Measurements from ENCODE around the gene LAMP1. TPM values are rescaled to one million over a fixed set of nuclear protein-coding genes. Genes with fewer than 3 reads are reported as not detected.

LAMP1 gene
- total RNA-seq, 1 donor from 2014 or later, result 152 TPM

- no peak for DNase-seq (ENCODE audit: extremely low spot score, unreplicated experiment)
- no peak for TF ChIP-seq CTCF (conservative IDR thresholded peaks at IDR 0.05)
- H3K36me3 Mint-ChIP-seq, result peaks cover 17% of the 10 kb centered on the region
- no peak overlapping the region for H3K4me3 Mint-ChIP-seq
- no peak overlapping the region for H3K27ac Mint-ChIP-seq
- H3K9me3 Mint-ChIP-seq, result no peaks in the 10 kb centered on the region
- H3K4me1 Mint-ChIP-seq (ENCODE audit: unreplicated experiment), result no peaks in the 10 kb centered on the region
- no peaks in the 10 kb centered on the region for H3K27me3 Mint-ChIP-seq
Measured at GRCh38 chr13:113349491-113349890, 52.5 kb downstream of the LAMP1 start.

GRCh38 chr13:113350065-113350937 is 53.3 kb downstream of the LAMP1 start:
- no peaks in the 10 kb centered on the region for H3K9me3 Mint-ChIP-seq
- H3K4me3 Mint-ChIP-seq, result no peak overlapping the region
- H3K27me3 Mint-ChIP-seq, result no peaks in the 10 kb centered on the region
- peaks cover 9% of the 10 kb centered on the region for H3K36me3 Mint-ChIP-seq
- no peak for DNase-seq (ENCODE audit: extremely low spot score, unreplicated experiment)
- TF ChIP-seq CTCF (conservative IDR thresholded peaks at IDR 0.05), result no peak
- no peaks in the 10 kb centered on the region for H3K4me1 Mint-ChIP-seq (ENCODE audit: unreplicated experiment)
- no peak overlapping the region for H3K27ac Mint-ChIP-seq

GRCh38 chr13:113350938-113351335 is 53.9 kb downstream of the LAMP1 start:
- no peaks in the 10 kb centered on the region for H3K27me3 Mint-ChIP-seq
- no peak for TF ChIP-seq CTCF (conservative IDR thresholded peaks at IDR 0.05)
- DNase-seq (ENCODE audit: extremely low spot score, unreplicated experiment), result no peak
- H3K27ac Mint-ChIP-seq, result no peak overlapping the region
- no peaks in the 10 kb centered on the region for H3K4me1 Mint-ChIP-seq (ENCODE audit: unreplicated experiment)
- no peak overlapping the region for H3K4me3 Mint-ChIP-seq
- H3K36me3 Mint-ChIP-seq, result peaks cover 4% of the 10 kb centered on the region
- H3K9me3 Mint-ChIP-seq, result no peaks in the 10 kb centered on the region

GRCh38 chr13:113351514-113352026 is 54.5 kb downstream of the LAMP1 start:
- no peak for DNase-seq (ENCODE audit: extremely low spot score, unreplicated experiment)
- TF ChIP-seq CTCF (conservative IDR thresholded peaks at IDR 0.05), result no peak
- Mint-ChIP-seq H3K9me3 (no peaks in the 10 kb centered on the region), H3K36me3 (peaks cover 4% of the 10 kb centered on the region), H3K27ac (no peak overlapping the region), H3K4me3 (no peak overlapping the region), H3K4me1 (ENCODE audit: unreplicated experiment) (no peaks in the 10 kb centered on the region), H3K27me3 (no peaks in the 10 kb centered on the region)

- no peaks in the 10 kb centered on the region for H3K27me3 Mint-ChIP-seq
- H3K9me3 Mint-ChIP-seq, result no peaks in the 10 kb centered on the region
- H3K36me3 Mint-ChIP-seq, result peaks cover 4% of the 10 kb centered on the region
- H3K4me3 Mint-ChIP-seq, result no peak overlapping the region
- TF ChIP-seq CTCF (conservative IDR thresholded peaks at IDR 0.05), result no peak
- H3K4me1 Mint-ChIP-seq (ENCODE audit: unreplicated experiment), result no peaks in the 10 kb centered on the region
- no peak overlapping the region for H3K27ac Mint-ChIP-seq
- DNase-seq (ENCODE audit: extremely low spot score, unreplicated experiment), result no peak
Measured at GRCh38 chr13:113353254-113353653, 56.2 kb downstream of the LAMP1 start.

Data from type B pancreatic cell (in vitro differentiated cells).